Sigmoid colon (tissue), 3 donors: ENCODE results near the gene NFIA.

ENCODE experiments used
- CTCF ChIP-seq, 4 experiments: fragments of 450-650 bp in 3 of 4; fragments of 200-600 bp in 1 of 4; IDR thresholded peaks; one replicate each; pipeline ENCODE4 v1.5.1; 2016 to 2019; ENCODE audit warnings: antibody characterized with exemption in 4 of 4, mild to moderate bottlenecking in 3 of 4, moderate library complexity in 2 of 4
- POLR2A ChIP-seq, 2 donors: fragments of 450-650 bp; IDR thresholded peaks; one replicate each; pipeline ENCODE4 v1.6.1; 2016; ENCODE audit warnings: antibody characterized with exemption in 2 of 2, mild to moderate bottlenecking in 2 of 2, moderate library complexity in 2 of 2

- TF ChIP-seq CTCF (IDR thresholded peaks at IDR 0.05) (no peak), POLR2A (IDR thresholded peaks at IDR 0.05) (no peak)
Measured at GRCh38 chr1:61287734-61288133, 205.4 kb downstream of the NFIA start.
